HCEC 1CT (cell line): ENCODE measurements around the gene MCM5.
"Not testable (repeated sequence)": the region's sequence is repeated elsewhere in the genome, so short reads cannot be mapped to it uniquely, and the experiment has no call there.

Experiments
- DNase-seq: peaks from one replicate; pipeline ENCODE4 v3.0.0-alpha.2; 2017

MCM5 gene

GRCh38 chr22:35379146-35379993 lies 20.6 kb upstream of the MCM5 start:
- DNase-seq = no peak

- DNase-seq = peak; percentile 71
Observed at GRCh38 chr22:35380013-35380412, 19.9 kb upstream of the MCM5 start.

- peak; percentile 85 for DNase-seq
Observed at GRCh38 chr22:35380537-35381423, 19.2 kb upstream of the MCM5 start, which contains the start of gene HMOX1. TSS of gene HMOX1 (plus strand) at chr22:35381096. CDS start at chr22:35381174, 78 bp downstream.

GRCh38 chr22:35381424-35382009 lies 18.4 kb upstream of the MCM5 start:
- DNase-seq = no peak

- no peak for DNase-seq
Observed at GRCh38 chr22:35383679-35384071, 16.3 kb upstream of the MCM5 start.

- no peak for DNase-seq
Observed at GRCh38 chr22:35384527-35384926, 15.4 kb upstream of the MCM5 start.

GRCh38 chr22:35384975-35385588 lies 14.9 kb upstream of the MCM5 start:
- no peak for DNase-seq

GRCh38 chr22:35386670-35387288 lies 13.2 kb upstream of the MCM5 start:
- DNase-seq = no peak

- DNase-seq = no peak
Observed at GRCh38 chr22:35390933-35391332, 9.0 kb upstream of the MCM5 start.

GRCh38 chr22:35392357-35392756 lies 7.6 kb upstream of the MCM5 start:
- no peak for DNase-seq

GRCh38 chr22:35393116-35394010 lies 6.6 kb upstream of the MCM5 start:
- DNase-seq = no peak

GRCh38 chr22:35394011-35394312 lies 6.0 kb upstream of the MCM5 start:
- DNase-seq = no peak

GRCh38 chr22:35394810-35395563 lies 5.0 kb upstream of the MCM5 start:
- DNase-seq = no peak

- DNase-seq = not testable (repeated sequence)
Observed at GRCh38 chr22:35396622-35397021, 3.3 kb upstream of the MCM5 start.

- DNase-seq = no peak
Observed at GRCh38 chr22:35397095-35397904, 2.6 kb upstream of the MCM5 start.

GRCh38 chr22:35398591-35398973 lies 1.4 kb upstream of the MCM5 start:
- DNase-seq = no peak

GRCh38 chr22:35399114-35399677 lies 744 bp upstream of the MCM5 start:
- no peak for DNase-seq

GRCh38 chr22:35400501-35400790 lies 506 bp downstream of the MCM5 start:
- DNase-seq = no peak

GRCh38 chr22:35401863-35402262 lies 1.9 kb downstream of the MCM5 start:
- DNase-seq = no peak

- no peak for DNase-seq
Observed at GRCh38 chr22:35403356-35403755, 3.4 kb downstream of the MCM5 start.
